Measurements from ENCODE around the gene POFUT1. TPM values are rescaled to one million over a fixed set of nuclear protein-coding genes. Genes with fewer than 3 reads are reported as not detected.
"Not testable (repeated sequence)": the region's sequence is repeated elsewhere in the genome, so short reads cannot be mapped to it uniquely, and the experiment has no call there.

The POFUT1 gene
- total RNA-seq, 1 donor, result 14.3 TPM

DNA sequence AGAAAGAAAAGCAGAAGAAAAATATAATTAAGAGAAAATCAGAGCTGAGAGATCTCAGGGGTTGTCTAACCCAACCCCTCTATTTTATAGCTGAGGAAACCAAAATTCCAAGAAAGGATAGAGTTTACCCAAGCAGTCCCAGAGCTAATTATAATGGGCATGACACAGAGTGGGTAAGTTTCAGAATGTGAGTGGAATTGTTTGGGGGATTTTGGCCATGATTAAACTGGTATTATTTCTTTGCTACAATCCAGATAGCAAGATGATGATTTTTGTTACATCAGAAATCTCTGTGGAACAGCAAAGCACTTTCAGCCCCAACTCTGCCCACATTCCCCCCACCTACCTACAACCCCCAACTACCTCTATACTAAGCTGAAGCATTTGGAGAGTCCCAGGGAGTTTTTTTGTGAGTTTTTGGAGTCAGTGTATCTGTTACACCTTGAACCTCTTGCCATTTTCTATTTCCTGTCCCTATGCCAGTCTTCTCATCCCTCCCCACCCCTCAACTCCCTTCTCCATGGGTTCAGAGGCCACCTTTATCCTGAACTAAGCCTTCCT lies 24.7 kb downstream of the POFUT1 start:
- DNase-seq (ENCODE audit: low read depth in 2 of 3, low spot score in 2 of 3), result no peak

DNA sequence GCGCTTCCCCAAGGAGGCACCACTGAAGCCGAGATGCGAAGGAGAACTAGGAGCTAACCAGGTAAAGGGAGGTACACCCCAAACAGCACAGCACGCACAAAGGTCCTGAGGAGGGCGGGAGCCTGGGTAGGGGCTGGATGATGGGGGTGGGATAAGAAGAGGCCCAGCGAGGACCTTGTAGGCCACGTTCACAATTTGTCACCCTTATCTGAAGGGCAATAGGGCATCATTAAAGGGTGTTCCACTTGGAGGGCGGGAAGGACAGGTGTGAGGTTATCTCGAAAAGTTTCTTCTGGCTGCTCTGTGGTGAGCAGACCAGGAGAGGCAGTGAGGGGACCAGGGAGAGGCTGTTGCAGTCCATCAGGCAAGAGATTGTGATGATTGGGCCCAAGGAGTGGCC lies 25.6 kb downstream of the POFUT1 start:
- no peak for DNase-seq (ENCODE audit: low read depth in 2 of 3, low spot score in 2 of 3)

DNA sequence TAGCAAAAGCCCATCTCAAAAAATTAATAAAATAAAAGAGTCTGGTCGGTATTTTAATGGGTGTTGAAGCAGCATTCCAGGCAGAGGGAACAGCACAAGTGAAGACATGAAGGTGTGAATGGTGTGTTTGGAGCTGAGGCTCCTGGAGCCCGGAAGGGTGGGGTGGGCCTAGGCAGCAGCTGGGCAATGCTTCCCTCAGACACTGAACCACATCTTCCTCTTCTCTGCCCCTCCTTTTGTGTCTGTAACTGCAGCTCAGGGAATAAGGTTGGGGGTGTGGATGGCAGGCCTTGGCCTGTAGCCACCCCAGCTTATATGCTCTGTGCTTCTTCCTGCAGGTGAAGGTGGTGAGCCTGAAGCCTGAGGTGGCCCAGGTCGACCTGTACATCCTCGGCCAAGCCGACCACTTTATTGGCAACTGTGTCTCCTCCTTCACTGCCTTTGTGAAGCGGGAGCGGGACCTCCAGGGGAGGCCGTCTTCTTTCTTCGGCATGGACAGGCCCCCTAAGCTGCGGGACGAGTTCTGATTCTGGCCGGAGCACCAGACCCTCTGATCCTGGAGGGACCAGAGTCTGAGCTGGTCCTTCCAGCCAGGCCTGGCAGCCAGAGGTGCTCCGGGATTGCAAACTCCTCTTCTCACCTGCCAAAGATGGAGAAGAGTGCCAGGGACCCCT lies 26.6 kb downstream of the POFUT1 start:
- no peak for DNase-seq (ENCODE audit: low read depth in 2 of 3, low spot score in 2 of 3)

DNA sequence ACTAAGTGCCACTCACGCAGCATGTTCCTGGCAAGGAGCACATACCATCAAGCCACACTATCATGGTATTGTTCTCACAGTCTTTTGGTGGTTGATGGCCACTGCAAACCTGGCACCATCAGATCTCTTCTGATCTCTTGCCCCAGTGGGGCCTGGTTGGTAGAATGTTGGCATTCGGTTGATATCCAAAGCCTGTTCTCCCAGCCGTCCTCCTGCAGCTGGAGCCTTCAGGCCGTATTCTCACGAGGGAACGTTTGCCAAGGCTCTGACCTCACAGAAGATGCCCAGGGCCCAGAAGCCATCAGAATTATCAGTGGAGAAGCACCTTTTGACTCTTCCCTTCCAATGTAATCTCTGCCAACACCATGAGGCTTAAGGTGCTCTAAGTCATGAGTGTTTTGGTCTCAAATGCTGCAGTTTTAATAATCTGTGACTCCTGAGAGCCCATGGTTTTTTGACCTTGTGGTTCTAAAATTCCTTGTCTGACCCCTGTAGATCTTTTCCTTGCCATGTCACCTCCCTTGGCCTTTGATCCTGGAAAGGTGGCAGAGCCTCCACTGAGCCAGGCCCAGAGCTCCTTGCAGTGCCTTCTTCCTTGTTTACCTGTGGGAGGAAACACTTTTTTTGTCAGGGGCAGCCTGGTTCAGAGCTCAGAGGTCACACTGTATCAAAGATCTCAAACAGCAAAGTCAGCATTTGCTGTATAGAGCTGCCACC lies 27.8 kb downstream of the POFUT1 start:
- no peak for DNase-seq (ENCODE audit: low read depth in 2 of 3, low spot score in 2 of 3)

DNA sequence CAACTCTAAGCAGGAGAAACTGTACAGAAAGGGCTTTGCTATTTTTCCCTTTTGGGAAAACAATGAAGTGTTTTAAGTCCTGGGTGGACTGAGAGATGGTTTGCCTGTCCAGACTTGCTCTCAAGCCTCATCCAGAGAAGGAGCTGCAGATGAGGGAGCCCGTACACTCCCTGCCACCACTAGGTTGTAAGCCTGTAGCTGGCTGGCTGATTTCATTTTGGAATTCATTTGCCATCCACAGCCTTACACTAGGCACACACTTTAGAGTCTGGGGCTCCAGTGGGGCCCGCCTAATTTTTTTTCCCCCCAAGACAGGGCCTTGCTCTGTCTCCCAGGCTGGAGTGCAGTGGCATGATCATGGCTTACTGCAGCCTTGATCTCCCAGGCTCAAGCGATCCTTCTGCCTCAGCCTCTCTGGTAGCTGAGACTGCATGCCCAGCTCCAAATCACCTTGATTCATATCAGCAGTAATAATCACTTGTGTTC lies 28.4 kb downstream of the POFUT1 start:
- no peak for DNase-seq (ENCODE audit: low read depth in 2 of 3, low spot score in 2 of 3)

DNA sequence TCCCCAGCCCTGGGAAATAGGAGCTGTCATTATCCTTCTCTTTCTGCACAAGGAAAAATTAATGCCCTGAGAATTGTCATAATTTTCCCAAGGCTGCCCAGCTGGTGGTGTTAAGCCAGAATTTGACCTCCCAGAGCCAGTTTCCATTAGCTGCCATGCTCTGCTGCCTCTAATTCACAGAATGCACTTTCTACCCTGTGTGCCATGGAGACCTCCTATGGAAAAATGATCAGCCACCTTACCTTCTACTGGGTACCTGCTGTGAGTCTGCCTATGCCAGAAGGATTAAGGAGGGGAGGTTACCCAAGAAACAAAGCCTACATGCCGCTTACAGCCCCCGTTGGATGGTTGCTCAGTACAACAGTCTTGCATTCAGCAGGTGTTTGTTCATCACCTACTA lies 29.1 kb downstream of the POFUT1 start:
- no peak for DNase-seq (ENCODE audit: low read depth in 2 of 3, low spot score in 2 of 3)

- DNase-seq (ENCODE audit: low read depth in 2 of 3, low spot score in 2 of 3), result no peak
Observed at GRCh38 chr20:32237419-32237818, 29.7 kb downstream of the POFUT1 start.

GRCh38 chr20:32238483-32239425 lies 31.1 kb downstream of the POFUT1 start:
- DNase-seq (ENCODE audit: low read depth in 2 of 3, low spot score in 2 of 3), result no peak

GRCh38 chr20:32240205-32240604 lies 32.5 kb downstream of the POFUT1 start:
- no peak for DNase-seq (ENCODE audit: low read depth in 2 of 3, low spot score in 2 of 3)

DNA sequence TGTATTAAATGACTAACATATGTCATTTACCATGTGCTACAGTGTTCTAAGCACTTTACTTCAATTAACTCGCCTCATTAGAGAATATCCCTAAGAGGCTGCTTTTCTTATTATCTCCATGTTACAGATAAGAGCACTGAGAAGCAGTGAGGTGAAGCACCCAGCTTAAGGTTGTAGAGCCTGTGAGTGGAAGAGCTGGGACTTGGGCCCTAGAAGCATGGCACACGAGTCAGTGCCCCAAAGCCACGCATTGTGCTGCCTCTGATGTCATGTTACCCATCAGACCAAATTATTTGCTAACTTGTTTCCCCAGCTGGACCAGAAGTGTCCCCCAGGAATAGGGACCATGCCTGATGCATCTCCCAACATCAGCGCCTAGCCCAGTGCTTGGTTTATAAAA lies 34.1 kb downstream of the POFUT1 start:
- no peak for DNase-seq (ENCODE audit: low read depth in 2 of 3, low spot score in 2 of 3)

DNA sequence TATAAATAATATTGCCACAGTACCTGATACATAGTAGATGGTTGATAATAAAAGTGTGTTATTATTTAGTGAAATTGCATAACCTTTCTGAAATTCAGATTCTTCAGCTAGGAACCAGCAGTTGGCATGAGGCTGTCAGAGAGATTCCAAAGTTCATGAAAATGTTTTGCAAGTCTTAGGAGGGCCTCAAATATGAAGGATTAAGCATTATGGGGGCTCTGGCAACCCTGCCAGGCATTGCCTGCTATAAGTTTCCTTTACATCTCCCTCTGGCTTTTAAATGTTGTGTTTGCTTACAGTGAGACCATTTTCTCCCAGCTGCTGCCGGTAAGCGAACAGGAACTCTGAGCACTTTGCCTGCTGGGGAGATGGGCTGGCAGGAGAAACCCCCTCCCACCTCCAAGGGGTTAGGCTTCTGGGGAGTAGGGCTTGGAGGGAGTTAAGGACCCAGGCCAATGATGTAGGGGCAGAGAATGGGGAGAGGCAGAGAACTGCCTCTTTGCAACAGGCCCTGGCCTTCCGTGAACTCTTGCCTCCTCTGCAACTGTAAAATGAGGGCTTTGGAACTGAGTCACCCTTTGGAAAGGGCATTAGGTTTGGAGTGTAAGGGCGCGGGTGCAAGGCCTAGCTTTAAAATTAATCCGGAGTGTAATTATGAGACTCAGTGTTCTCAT lies 36.6 kb downstream of the POFUT1 start:
- no peak for DNase-seq (ENCODE audit: low read depth in 2 of 3, low spot score in 2 of 3)

DNA sequence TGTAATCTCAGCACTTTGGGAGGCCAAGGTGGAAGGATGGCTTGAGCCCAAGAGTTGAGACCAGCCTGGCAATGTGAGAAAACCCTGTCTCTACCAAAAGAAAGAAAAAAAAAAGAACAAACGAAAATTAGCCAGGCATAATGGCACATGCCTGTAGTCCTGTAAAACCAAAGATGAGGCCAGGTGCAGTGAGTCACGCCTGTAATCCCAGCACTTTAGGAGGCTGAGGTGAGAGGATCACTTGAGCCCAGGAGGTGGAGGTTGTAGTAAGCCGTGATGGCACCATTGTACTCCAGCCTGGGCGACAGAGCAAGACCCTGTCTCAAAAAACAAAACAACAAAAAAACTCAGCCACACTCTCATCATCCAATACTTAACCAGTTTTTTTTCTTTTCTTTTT lies 37.3 kb downstream of the POFUT1 start:
- no peak for DNase-seq (ENCODE audit: low read depth in 2 of 3, low spot score in 2 of 3)

DNA sequence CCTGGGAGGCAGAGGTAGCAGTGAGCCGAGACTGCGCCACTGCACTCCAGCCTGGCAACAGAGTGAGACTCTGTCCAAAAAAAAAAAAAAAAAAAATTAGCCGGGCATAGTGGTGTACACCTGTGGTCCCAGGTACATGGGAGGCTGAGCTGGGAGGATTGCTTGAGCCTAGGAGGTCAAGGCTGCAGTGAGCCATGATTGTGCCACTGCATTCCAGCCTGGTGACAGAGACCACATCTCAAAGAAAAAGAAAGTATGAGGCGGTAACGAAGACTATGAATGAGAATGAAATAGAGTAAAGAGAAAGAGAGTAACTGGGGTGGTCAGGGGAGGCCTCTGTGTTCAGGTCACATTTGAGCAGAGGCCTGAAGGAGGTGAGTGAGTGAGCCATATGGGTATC lies 38.5 kb downstream of the POFUT1 start:
- DNase-seq (ENCODE audit: low read depth in 2 of 3, low spot score in 2 of 3), result not testable (repeated sequence)

GRCh38 chr20:32248043-32248442 lies 40.4 kb downstream of the POFUT1 start:
- no peak for DNase-seq (ENCODE audit: low read depth in 2 of 3, low spot score in 2 of 3)

GRCh38 chr20:32249030-32249738 lies 41.5 kb downstream of the POFUT1 start:
- peak in 2 of 3 donors; percentile 29 to 59 for DNase-seq (ENCODE audit: low read depth in 2 of 3, low spot score in 2 of 3)

DNA sequence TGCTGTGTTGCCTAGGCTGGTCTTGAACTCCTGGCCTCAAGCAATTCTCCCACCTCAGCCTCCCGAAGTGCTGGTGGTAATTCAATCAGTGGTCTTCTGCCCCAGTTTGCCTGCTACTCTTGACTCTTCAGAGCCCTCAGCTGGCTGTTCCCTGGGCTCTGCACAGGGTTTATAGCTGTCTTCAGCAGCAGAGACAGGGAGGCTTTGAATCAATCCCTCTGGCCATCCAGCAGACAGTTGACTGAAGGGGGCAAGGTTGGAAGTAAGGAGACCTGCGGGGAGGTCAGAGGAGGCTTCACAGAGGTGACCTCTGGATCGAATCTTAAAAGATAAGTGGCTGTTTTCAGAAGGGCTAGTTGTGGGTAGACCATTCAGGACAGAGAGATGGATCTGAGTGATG lies 43.8 kb downstream of the POFUT1 start:
- DNase-seq (ENCODE audit: low read depth in 2 of 3, low spot score in 2 of 3), result no peak

- no peak for DNase-seq (ENCODE audit: low read depth in 2 of 3, low spot score in 2 of 3)
Observed at GRCh38 chr20:32252189-32252588, 44.5 kb downstream of the POFUT1 start.

DNA sequence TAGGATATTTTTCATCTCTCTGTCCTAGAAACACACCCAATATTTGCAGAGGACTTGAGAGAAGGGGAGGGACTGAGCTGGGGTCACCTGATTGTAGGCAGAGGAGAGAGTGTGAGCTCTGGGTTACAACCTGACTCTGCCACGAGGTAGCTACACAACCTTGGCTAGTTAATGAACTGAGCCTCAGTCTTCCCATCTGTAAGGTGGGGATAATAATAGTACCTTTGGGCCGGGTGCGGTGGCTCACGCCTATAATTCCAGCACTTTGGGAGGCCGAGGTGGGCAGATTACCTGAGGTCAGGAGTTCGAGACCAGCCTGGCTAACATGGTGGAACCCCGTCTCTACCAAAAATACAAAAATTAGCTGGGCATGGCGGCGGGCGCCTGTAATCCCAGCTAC lies 53.3 kb downstream of the POFUT1 start:
- DNase-seq (ENCODE audit: low read depth in 2 of 3, low spot score in 2 of 3), result not testable (repeated sequence)

DNA sequence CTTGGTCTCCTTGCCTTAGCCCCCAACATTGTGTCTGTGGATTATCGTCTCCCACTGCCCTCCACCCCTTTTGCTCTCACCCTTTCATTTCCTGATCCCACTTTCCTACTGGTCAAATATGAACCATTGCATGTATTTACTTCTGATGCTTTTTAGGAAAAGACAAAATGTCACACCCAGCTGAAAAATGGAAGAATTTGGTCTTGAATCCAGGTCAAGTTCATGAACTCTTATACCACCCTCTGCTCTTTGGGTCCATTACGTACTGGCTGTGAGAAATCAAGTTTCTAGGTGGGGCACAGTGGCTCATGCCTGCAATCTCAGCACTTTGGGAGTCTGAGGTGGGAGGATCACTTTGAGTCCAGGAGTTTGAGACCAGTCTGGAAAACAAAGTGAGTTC lies 54.0 kb downstream of the POFUT1 start:
- no peak for DNase-seq (ENCODE audit: low read depth in 2 of 3, low spot score in 2 of 3)
